RWPE1 (cell line): ENCODE data around the gene FAM20B.

Experiments used
- CTCF ChIA-PET: fragments of 350-600 bp; sonication (Branson Sonifier 250); formaldehyde crosslinking; extraction: SDS; loops from one replicate; lab custom pipeline; 2021; lab: Yijun Ruan, JAX
- POLR2A ChIA-PET: fragments of 400-600 bp; formaldehyde crosslinking; extraction: SDS; loops from one replicate; lab custom pipeline; 2020; ENCODE audit warnings: antibody characterized with exemption; ENCODE audit not compliant: low non-redundant PET; lab: Yijun Ruan, JAX
- DNase-seq: peaks from one replicate; pipeline ENCODE4 v3.0.0; 2012; ENCODE audit warnings: low spot score
- H3K27ac ChIP-seq: fragments of 450-650 bp; 2 replicates; pipeline ENCODE4 v1.5.1; 2017
- TF ChIP-seq, protein P1 (sequence below): fragments of 450-650 bp; conservative IDR thresholded peaks from 2 replicates; pipeline ENCODE4 v1.5.1; 2017; ENCODE audit warnings: low read depth, mild to moderate bottlenecking

The FAM20B gene

DNA sequence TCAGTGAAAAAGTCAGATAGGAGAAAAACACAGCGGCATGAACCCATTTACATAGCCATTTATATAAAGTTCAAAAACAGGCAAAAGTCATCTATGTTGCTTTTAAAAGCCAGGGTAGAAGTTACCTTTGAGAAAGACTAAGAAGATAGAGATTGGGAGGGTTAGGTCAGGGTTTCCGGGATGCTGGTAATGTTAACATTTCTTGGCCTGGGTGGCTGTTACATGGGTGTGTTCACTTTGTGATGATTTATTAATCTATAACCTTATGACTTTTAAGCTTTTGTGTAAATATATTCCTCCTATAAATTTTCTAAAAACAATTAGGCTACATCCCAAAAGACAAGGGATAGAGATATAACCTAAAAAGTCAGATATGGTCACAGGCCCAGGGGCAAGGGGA, 15.0 kb upstream of the FAM20B start:
- TF ChIP-seq, protein P1, sequence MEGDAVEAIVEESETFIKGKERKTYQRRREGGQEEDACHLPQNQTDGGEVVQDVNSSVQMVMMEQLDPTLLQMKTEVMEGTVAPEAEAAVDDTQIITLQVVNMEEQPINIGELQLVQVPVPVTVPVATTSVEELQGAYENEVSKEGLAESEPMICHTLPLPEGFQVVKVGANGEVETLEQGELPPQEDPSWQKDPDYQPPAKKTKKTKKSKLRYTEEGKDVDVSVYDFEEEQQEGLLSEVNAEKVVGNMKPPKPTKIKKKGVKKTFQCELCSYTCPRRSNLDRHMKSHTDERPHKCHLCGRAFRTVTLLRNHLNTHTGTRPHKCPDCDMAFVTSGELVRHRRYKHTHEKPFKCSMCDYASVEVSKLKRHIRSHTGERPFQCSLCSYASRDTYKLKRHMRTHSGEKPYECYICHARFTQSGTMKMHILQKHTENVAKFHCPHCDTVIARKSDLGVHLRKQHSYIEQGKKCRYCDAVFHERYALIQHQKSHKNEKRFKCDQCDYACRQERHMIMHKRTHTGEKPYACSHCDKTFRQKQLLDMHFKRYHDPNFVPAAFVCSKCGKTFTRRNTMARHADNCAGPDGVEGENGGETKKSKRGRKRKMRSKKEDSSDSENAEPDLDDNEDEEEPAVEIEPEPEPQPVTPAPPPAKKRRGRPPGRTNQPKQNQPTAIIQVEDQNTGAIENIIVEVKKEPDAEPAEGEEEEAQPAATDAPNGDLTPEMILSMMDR: no peak
- DNase-seq: no peak
- POLR2A ChIA-PET: no interaction called here
- CTCF ChIA-PET: interaction anchor here (0.6 kb wide), 1 partner anchor 101 kb away, joined by 4 read pairs; no protein-coding TSS in a partner anchor
- no peak overlapping the region for H3K27ac ChIP-seq

DNA sequence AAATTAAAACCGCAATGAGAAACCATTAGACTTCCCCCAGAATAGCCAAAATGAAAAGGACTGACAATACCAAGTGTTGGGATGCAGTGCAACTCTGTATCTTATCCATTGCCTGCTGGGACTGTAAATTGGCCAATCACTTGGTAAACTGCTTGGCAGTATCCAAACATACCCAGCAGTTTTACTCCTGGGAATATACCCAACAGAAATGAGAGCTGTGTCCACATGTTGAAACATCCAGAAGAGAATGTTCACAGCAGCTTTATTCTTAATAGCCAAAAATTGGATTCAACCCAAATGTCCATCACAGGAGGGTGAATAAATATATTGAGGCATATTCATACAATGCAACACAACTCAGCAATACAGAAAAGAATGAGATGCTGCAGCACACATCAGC, 13.7 kb upstream of the FAM20B start:
- CTCF ChIA-PET: interaction anchor here (0.6 kb wide), 1 partner anchor 695 kb away, joined by 3 read pairs; no protein-coding TSS in a partner anchor

GRCh38 chr1:179014123-179014522, 11.6 kb upstream of the FAM20B start:
- ChIA-PET CTCF (interaction anchor here (0.6 to 1.1 kb wide), 3 partner anchors 11 to 467 kb away, joined by 3 to 6 read pairs (median 3); no protein-coding TSS in a partner anchor), POLR2A (no interaction called here)
- H3K27ac ChIP-seq: no peak overlapping the region
- TF ChIP-seq, protein P1: no peak
- DNase-seq: no peak

More for the DNA sequence above, 13.7 kb upstream of the FAM20B start:
- H3K27ac ChIP-seq: no peak overlapping the region; the same call in 1 of the 2 replicates
- POLR2A ChIA-PET: no interaction called here
- TF ChIP-seq, protein P1: no peak
- no peak for DNase-seq

GRCh38 chr1:179015396-179015795, 10.3 kb upstream of the FAM20B start:
- CTCF ChIA-PET: no interaction called here
- POLR2A ChIA-PET: no interaction called here
- DNase-seq: no peak
- H3K27ac ChIP-seq: no peak overlapping the region
- TF ChIP-seq, protein P1: no peak

- DNase-seq: peak; percentile 90
- POLR2A ChIA-PET: no interaction called here
Observed at GRCh38 chr1:179016706-179017382, 8.8 kb upstream of the FAM20B start.

More at GRCh38 chr1:179016706-179017382, 8.8 kb upstream of the FAM20B start:
- peak overlapping the region; percentile 75 for H3K27ac ChIP-seq
- CTCF ChIA-PET: interaction anchor here (0.5 to 1.0 kb wide), 3 partner anchors 14 to 480 kb away, joined by 3 to 5 read pairs (median 4); no protein-coding TSS in a partner anchor
- TF ChIP-seq, protein P1: no peak
